NCI-H146 treated with DMSO at 0.1 percent for 48 hours (cell line): ENCODE results near the gene ZNF276.
"Not testable (repeated sequence)": the region's sequence is repeated elsewhere in the genome, so short reads cannot be mapped to it uniquely, and the experiment has no call there.

Experiments used
- DNase-seq: peaks from one replicate; lab custom pipeline; 2025; ENCODE audit not compliant: unreplicated experiment; lab: John Stamatoyannopoulos, UW

The ZNF276 gene

GRCh38 chr16:89779909-89780305 lies 58.6 kb downstream of the ZNF276 start:
- no peak for DNase-seq

- DNase-seq, result no peak
Measured at GRCh38 chr16:89782489-89782888, 61.2 kb downstream of the ZNF276 start.

DNA sequence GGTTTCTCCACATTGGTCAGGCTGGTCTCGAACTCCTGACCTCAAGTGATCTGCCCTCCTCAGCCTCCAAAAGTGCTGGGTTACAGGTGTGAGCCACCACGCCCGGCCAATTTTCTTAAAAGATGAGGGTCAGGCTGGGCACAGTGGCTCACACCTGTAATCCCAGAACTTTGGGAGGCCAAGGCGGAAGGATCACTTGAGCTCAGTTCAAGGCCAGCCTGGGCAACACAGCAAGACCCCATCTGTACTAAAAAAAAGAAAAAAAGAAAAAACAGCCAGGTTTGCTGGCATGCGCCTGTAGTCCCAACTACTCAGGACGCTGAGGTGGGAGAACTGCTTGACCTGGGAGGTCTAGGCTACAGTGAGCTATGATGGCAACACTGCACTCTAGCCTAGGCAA lies 62.6 kb downstream of the ZNF276 start:
- DNase-seq, result not testable (repeated sequence)

DNA sequence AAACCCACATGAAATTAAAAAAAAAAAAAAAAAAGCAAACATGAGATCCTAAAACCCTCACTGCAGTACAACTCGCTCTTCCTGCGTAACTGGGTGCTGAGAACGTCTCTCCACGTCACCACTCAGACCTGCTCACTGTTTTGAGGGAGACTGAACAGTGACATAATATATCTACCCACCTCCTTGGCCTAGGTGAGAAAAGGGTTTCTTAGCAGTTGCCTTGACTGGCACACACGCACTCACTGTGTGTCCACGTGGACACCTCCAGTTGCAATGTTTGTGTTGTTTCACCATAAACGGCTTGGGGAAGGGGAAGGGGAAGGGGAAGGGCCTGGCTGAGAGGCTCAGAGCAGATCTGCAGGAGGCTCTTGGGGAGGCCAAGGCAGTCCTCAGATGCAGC lies 63.1 kb downstream of the ZNF276 start:
- no peak for DNase-seq

DNA sequence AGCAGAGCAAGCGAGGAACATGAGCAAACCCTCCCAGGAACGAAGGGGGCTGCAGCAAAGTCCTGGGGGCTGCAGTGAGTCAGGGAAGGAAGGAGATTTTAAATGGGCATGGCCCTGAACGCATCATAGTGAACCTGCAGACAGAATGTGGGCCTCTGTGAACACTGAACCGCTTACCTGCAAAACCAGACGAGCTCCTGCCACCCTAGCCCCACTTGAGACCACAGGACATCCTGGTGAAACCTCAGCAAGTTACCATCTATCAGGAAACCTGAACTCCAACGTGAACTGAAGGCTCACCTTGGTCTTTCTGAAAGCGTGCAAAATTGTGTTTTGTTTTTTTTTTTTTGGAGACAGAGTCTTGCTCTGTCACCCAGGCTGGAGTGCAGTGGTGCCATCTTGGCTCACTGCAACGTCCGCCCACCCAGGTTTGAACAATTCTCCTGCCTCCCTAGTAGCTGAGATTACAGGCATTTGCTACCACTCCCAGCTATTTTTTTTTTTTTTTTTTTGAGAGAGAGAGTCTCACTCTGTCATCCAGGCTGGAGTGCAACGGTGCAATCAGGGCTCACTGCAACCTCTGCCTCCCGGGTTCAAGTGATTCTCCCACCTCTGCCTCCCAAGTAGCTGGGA lies 64.3 kb downstream of the ZNF276 start:
- no peak for DNase-seq

DNA sequence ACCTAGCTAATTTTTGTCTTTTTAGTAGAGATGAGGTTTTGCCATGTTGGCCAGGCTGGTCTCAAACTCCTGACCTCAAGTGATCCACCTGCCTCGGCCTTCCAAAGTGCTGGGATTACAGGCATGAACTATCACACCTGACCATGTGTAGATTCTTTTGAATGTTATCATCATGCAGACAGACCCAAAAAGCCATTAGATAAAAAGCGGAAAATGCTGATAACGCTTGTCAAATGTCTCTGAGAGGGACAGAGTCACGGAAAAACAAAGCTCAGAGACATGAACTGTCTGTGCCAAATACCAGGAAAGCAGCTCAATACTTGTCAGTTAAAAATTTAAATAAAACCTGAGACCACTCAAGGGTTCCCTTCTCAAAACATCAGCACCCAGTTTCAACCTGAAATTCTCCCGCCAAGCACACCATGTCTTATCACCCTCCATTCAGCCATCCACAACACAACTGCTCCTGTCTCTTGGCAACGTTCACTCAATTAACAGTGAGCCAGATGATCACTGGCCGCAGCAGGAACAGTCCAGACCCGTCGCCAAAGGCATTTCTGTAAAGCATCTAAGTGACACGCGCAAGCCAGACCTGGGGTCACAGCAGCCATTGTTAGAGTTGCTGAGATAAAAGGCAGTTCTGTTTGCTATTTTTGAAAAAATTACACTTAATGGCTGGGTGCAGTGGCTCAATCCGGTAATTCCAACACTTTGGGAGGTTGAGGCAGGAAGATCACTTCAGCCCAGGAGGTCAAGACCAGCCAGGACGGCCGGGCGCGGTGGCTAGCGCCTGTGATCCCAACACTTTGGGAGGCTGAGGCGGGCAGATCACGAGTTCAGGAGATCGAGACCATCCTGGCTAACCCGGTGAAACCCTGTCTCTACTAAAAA lies 65.4 kb downstream of the ZNF276 start:
- DNase-seq, result no peak

DNA sequence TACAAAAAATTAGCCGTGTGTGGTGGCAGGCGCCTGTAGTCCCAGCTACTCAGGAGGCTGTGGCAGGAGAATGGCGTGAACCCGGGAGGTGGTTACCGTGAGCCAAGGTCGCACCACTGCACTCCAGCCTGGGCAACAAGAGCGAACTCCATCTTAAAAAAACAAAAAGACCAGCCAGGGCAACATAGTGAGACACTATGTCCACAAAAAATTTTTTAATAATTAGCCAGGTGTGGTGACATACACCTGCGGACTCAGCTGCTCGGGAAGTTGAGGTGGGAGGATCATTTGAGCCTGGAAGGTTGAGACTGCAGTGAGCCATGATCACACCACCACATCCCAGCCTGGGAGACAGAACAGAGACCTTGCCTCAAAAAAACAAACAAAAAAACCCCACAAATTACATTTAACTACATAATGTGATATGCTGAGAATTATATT lies 66.0 kb downstream of the ZNF276 start:
- DNase-seq, result no peak
